ENCODE results near the gene TMEM147.

GRCh38 chr19:35539314-35539713, 6.1 kb upstream of the TMEM147 start:
- no peak for TF ChIP-seq CTCF (IDR thresholded peaks at IDR 0.05)
- no peak for TF ChIP-seq POLR2A (IDR thresholded peaks at IDR 0.05)
- TF ChIP-seq EP300 (IDR thresholded peaks at IDR 0.05), result no peak
- TF ChIP-seq POLR2AphosphoS5 (IDR thresholded peaks at IDR 0.05), result no peak

All from upper lobe of left lung (tissue), 4 donors.